Glutamatergic neuron (in vitro differentiated cells): ENCODE measurements around the gene PHKB. TPM values are rescaled to one million over a fixed set of nuclear protein-coding genes. Genes with fewer than 3 reads are reported as not detected.

Source experiments
- DNase-seq: peaks from one replicate; pipeline ENCODE4 v3.0.0; 2022
- H3K27ac Mint-ChIP-seq: one replicate; pipeline ENCODE4 v1.8.0; 2020; ENCODE audit warnings: mild to moderate bottlenecking, mixed read lengths, inconsistent platforms; ENCODE audit not compliant: unreplicated experiment
- H3K27me3 Mint-ChIP-seq: one replicate; pipeline ENCODE4 v1.8.0; 2020; ENCODE audit warnings: mild to moderate bottlenecking, moderate library complexity, mixed read lengths, inconsistent platforms; ENCODE audit not compliant: unreplicated experiment
- H3K36me3 Mint-ChIP-seq: one replicate; pipeline ENCODE4 v1.8.0; 2020; ENCODE audit warnings: mild to moderate bottlenecking, mixed read lengths, inconsistent platforms; ENCODE audit not compliant: unreplicated experiment
- H3K4me1 Mint-ChIP-seq: one replicate; pipeline ENCODE4 v1.8.0; 2020; ENCODE audit warnings: mild to moderate bottlenecking, low read depth, mixed read lengths, inconsistent platforms; ENCODE audit not compliant: unreplicated experiment
- H3K4me3 Mint-ChIP-seq: one replicate; pipeline ENCODE4 v1.8.0; 2020; ENCODE audit warnings: mild to moderate bottlenecking, mixed read lengths, inconsistent platforms; ENCODE audit not compliant: unreplicated experiment
- H3K9me3 Mint-ChIP-seq: one replicate; pipeline ENCODE4 v1.8.0; 2020; ENCODE audit warnings: mild to moderate bottlenecking, moderate library complexity, mixed read lengths, inconsistent platforms; ENCODE audit not compliant: unreplicated experiment
- total RNA-seq: library from RNA; stranded (reverse); fragmentation: NEBNext Ultra II Directional; extraction: Animal tissue kit (Norgen Biotek cat#: 25700); gene quantifications from one replicate; pipeline ENCODE4 v1.2.1, GENCODE V29; 2021; ENCODE audit not compliant: unreplicated experiment
- TF ChIP-seq, protein P1 (sequence below): fragments of 200-600 bp; sonication (generic); IDR thresholded peaks from one replicate; pipeline ENCODE4 v1.5.0; 2021; ENCODE audit not compliant: partially characterized antibody, unreplicated experiment

PHKB gene
- total RNA-seq, 1 donor from 2014 or later, result 123 TPM

DNA sequence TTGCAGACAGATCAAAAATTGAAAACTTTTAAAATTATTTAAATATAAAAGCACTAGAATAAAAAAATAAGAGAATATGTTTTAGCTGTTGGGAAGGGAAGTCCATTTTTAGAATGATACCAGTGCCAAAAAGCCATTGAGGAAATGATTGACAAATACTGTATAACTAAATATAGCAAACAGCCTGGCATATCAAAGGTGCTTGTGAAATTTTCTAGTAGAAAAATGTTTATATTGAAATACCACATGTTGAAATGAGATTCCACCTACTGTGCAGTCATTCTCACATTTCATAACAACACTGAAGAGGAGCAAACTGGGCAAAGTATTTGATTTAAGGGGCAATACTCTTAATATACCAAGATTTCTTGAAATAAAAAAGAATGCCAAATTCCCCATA, 183.5 kb downstream of the PHKB start:
- Mint-ChIP-seq H3K4me1 (peaks cover 29% of the 10 kb centered on the region), H3K4me3 (no peak overlapping the region), H3K9me3 (peaks cover 3% of the 10 kb centered on the region), H3K36me3 (no peaks in the 10 kb centered on the region), H3K27me3 (peaks cover 4% of the 10 kb centered on the region), H3K27ac (no peak overlapping the region)
- DNase-seq, result no peak
- TF ChIP-seq, protein P1, sequence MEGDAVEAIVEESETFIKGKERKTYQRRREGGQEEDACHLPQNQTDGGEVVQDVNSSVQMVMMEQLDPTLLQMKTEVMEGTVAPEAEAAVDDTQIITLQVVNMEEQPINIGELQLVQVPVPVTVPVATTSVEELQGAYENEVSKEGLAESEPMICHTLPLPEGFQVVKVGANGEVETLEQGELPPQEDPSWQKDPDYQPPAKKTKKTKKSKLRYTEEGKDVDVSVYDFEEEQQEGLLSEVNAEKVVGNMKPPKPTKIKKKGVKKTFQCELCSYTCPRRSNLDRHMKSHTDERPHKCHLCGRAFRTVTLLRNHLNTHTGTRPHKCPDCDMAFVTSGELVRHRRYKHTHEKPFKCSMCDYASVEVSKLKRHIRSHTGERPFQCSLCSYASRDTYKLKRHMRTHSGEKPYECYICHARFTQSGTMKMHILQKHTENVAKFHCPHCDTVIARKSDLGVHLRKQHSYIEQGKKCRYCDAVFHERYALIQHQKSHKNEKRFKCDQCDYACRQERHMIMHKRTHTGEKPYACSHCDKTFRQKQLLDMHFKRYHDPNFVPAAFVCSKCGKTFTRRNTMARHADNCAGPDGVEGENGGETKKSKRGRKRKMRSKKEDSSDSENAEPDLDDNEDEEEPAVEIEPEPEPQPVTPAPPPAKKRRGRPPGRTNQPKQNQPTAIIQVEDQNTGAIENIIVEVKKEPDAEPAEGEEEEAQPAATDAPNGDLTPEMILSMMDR, result no peak

DNA sequence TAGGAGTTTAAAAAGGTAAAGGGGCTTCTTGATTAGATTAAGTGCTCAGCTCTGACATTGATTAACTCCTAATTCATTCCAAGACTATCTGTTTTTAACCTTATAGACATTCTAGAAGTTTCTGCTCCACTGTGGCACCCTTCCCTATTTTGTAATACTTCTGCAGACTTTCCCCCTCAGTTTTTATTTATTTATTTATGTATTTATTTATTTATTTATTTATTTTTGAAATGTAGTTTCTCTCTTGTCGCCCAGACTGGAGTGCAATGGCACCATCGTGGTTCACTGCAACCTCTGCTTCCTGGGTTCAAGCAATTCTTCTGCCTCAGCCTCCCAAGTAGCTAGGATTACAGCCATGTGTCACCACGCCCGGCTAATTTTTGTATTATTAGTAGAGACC, 185.8 kb downstream of the PHKB start:
- no peak overlapping the region for H3K4me3 Mint-ChIP-seq
- peaks cover 4% of the 10 kb centered on the region for H3K27me3 Mint-ChIP-seq
- no peaks in the 10 kb centered on the region for H3K36me3 Mint-ChIP-seq
- no peak for DNase-seq
- no peak overlapping the region for H3K27ac Mint-ChIP-seq
- TF ChIP-seq, protein P1, result no peak
- H3K4me1 Mint-ChIP-seq, result peaks cover 19% of the 10 kb centered on the region
- H3K9me3 Mint-ChIP-seq, result no peaks in the 10 kb centered on the region

DNA sequence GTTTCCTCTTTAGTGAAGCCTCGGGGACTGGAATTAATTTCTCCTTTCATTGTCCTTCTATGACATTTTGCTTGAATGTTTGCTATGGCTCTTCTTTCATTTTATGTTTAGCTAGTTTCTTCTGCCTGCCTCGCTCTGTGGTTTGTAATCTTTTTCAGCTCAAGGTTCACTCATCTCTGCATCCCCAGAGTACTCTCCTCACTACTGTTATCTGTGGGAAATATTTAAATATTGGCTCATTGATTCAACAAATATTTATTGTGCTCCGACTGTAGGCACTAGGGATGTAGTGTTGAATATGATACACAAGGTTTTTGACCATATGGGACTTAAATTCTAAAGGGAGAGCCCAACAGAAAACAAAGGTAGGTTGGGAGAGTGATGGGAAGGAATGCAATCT, 195.9 kb downstream of the PHKB start:
- H3K4me1 Mint-ChIP-seq, result no peaks in the 10 kb centered on the region
- peaks cover 2% of the 10 kb centered on the region for H3K9me3 Mint-ChIP-seq
- no peaks in the 10 kb centered on the region for H3K27me3 Mint-ChIP-seq
- no peak for DNase-seq
- TF ChIP-seq, protein P1, result no peak
- H3K4me3 Mint-ChIP-seq, result no peak overlapping the region
- H3K27ac Mint-ChIP-seq, result no peak overlapping the region
- H3K36me3 Mint-ChIP-seq, result no peaks in the 10 kb centered on the region

DNA sequence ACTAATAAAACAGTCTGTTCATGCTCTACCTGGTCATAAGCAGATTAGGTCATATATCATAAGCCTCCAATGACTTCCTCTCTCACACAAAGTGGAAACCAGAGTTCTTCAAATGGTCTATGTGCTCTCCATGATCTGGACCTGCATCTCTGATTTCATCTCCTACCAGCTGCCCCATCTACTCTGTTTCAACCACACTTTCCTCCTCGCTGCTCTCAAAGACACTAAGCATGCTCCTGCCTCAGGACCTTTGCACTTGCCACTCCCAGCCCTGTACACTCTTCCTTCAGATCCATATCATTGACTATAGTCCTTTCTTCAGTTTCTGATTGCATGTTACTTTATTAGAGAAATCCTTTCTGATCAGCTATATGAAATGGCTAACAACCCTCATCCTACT, 196.8 kb downstream of the PHKB start:
- Mint-ChIP-seq H3K4me1 (no peaks in the 10 kb centered on the region), H3K27me3 (no peaks in the 10 kb centered on the region), H3K4me3 (no peak overlapping the region), H3K9me3 (peaks cover 2% of the 10 kb centered on the region), H3K27ac (peak overlapping the region; percentile 19), H3K36me3 (no peaks in the 10 kb centered on the region)
- TF ChIP-seq, protein P1, result no peak
- DNase-seq, result no peak

DNA sequence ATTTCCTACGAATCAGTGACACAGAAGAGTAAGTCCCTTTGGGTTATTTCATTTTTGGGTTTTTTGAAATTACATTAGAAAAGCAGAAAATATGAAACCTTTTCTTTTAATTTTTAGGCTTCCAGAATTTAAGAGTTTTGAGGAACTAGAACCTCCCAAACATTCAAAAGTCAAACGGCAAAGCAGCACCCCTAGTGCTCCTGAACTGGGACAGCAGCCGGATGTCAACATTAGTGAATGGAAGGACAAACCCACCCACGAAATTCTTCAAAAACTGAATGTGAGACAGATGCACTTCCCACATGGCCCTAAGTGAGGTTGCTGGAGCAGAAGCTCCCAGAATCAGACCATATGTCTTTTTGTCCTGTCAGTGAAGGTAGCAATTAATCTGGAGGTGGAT, 199.4 kb downstream of the PHKB start:
- no peaks in the 10 kb centered on the region for H3K4me1 Mint-ChIP-seq
- no peak overlapping the region for H3K4me3 Mint-ChIP-seq
- peaks cover 2% of the 10 kb centered on the region for H3K9me3 Mint-ChIP-seq
- H3K36me3 Mint-ChIP-seq, result no peaks in the 10 kb centered on the region
- H3K27ac Mint-ChIP-seq, result no peak overlapping the region
- no peaks in the 10 kb centered on the region for H3K27me3 Mint-ChIP-seq
- TF ChIP-seq, protein P1, result no peak
- DNase-seq, result no peak
